ENCODE data around the gene PDE4D.

The PDE4D gene

DNA sequence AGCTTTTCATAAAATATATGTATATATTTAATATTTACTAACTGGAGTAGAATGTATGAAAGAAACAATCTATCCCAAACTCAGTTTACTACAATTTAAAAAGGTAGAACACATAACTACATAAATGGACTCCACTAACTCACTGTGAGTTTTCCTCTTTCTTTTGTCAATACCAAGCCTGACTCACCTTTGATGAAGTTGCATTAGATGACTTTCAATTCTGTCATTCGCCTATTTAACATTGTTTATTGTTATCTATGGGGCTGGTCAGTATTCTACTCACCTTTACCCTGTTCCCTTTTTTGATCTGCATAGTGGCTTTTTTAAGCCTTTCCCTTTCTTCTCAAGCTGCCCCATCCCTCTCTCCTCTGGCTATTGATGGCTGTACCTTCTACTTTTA lies 680.9 kb downstream of the PDE4D start:
- CTCF ChIA-PET: no interaction called here
- DNase-seq (ENCODE audit: extremely low spot score): no peak
- TF ChIP-seq NFRKB (IDR thresholded peaks at IDR 0.05): no peak
- TF ChIP-seq, protein P1, sequence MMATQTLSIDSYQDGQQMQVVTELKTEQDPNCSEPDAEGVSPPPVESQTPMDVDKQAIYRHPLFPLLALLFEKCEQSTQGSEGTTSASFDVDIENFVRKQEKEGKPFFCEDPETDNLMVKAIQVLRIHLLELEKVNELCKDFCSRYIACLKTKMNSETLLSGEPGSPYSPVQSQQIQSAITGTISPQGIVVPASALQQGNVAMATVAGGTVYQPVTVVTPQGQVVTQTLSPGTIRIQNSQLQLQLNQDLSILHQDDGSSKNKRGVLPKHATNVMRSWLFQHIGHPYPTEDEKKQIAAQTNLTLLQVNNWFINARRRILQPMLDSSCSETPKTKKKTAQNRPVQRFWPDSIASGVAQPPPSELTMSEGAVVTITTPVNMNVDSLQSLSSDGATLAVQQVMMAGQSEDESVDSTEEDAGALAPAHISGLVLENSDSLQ (IDR thresholded peaks at IDR 0.05): no peak
- TF ChIP-seq FOXM1 (IDR thresholded peaks at IDR 0.05; ENCODE audit: borderline replicate concordance): no peak
- TF ChIP-seq FOXK2 (IDR thresholded peaks at IDR 0.05): no peak
- TF ChIP-seq ELF4 (IDR thresholded peaks at IDR 0.05): no peak
- no peak for TF ChIP-seq ZNF384 (IDR thresholded peaks at IDR 0.05)
- TF ChIP-seq LEF1 (IDR thresholded peaks at IDR 0.05; ENCODE audit: borderline replicate concordance): no peak
- TF ChIP-seq SP1 (IDR thresholded peaks at IDR 0.05): no peak
- TF ChIP-seq BHLHE40 (IDR thresholded peaks at IDR 0.05; ENCODE audit: borderline replicate concordance): no peak
- no peak for TF ChIP-seq L3MBTL2 (conservative IDR thresholded peaks at IDR 0.05)
- no peak for TF ChIP-seq TARDBP (IDR thresholded peaks at IDR 0.05)
- no peak for TF ChIP-seq FOXA1 (IDR thresholded peaks at IDR 0.05)
- TF ChIP-seq SUZ12 (IDR thresholded peaks at IDR 0.05): no peak
- TF ChIP-seq ARNT (IDR thresholded peaks at IDR 0.05): no peak
- TF ChIP-seq HDGF (IDR thresholded peaks at IDR 0.05; ENCODE audit: borderline replicate concordance): no peak
- POLR2A ChIA-PET: no interaction called here

DNA sequence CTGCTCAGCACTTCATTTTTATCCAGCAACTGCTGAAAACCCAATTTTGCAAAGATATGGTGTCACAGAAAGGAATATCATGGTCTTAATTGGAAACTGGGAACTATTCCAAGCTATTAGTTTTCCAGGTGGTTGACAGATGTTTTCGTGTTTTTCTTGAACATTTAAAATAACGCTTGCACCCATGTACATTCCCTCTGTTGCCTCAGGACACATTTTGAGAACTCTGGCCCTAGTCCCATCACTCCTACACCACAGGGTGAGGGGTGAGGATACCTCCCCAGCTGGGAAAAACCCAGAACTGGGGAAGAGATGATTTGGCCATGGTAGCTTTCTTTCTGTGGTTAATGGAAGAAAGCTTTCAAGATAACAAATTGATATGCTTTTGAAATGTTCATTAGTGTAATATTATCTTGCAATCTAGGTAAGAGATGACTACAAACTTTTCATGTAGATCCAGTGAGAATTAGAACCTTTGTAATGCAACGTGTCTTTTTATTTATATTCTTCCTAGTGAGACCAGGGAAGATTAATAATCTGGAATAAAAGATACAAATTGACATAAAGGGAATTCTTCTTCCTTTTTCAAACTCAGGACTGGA lies 683.7 kb downstream of the PDE4D start:
- DNase-seq (ENCODE audit: extremely low spot score): no peak
- TF ChIP-seq CTBP1 (IDR thresholded peaks at IDR 0.05; ENCODE audit: borderline replicate concordance) (no peak), SP1 (IDR thresholded peaks at IDR 0.05) (no peak), ZNF384 (IDR thresholded peaks at IDR 0.05) (no peak), BHLHE40 (IDR thresholded peaks at IDR 0.05; ENCODE audit: borderline replicate concordance) (no peak), FOXA1 (IDR thresholded peaks at IDR 0.05) (no peak), ELF4 (IDR thresholded peaks at IDR 0.05) (no peak), NFRKB (IDR thresholded peaks at IDR 0.05) (no peak), FOXK2 (IDR thresholded peaks at IDR 0.05) (no peak), L3MBTL2 (conservative IDR thresholded peaks at IDR 0.05) (no peak), FOXM1 (IDR thresholded peaks at IDR 0.05; ENCODE audit: borderline replicate concordance) (no peak), SUZ12 (IDR thresholded peaks at IDR 0.05) (no peak), HDGF (IDR thresholded peaks at IDR 0.05; ENCODE audit: borderline replicate concordance) (no peak), LEF1 (IDR thresholded peaks at IDR 0.05; ENCODE audit: borderline replicate concordance) (no peak), ARNT (IDR thresholded peaks at IDR 0.05) (no peak)
- TF ChIP-seq, protein P1 (IDR thresholded peaks at IDR 0.05): no peak
- ChIA-PET POLR2A (no interaction called here), CTCF (no interaction called here)

DNA sequence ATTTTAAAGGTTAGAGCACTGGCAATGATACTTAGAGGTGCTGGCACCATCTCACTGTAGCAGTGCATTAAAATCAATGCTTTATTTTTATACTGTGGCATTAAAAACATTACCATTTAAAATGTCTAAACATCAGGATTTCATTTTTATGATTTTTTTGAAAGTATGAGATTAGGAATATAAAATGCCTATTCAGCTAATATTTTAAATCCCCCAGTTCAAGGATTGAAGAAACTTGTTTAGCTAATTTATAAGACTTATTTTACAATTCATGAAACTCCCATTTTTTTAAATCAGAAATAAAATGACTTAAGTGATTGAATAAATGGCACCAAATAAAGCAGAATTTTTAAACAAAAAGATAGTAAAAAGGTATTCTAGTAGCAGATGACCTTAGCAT lies 685.1 kb downstream of the PDE4D start:
- no peak for DNase-seq (ENCODE audit: extremely low spot score)
- ChIA-PET POLR2A (no interaction called here), CTCF (no interaction called here)
- TF ChIP-seq SUZ12 (IDR thresholded peaks at IDR 0.05) (no peak), FOXM1 (IDR thresholded peaks at IDR 0.05; ENCODE audit: borderline replicate concordance) (no peak), ELF4 (IDR thresholded peaks at IDR 0.05) (no peak), SP1 (IDR thresholded peaks at IDR 0.05) (no peak)
- TF ChIP-seq, protein P1 (IDR thresholded peaks at IDR 0.05): no peak

GRCh38 chr5:59207401-59207800 lies 686.1 kb downstream of the PDE4D start:
- TF ChIP-seq FOXK2 (IDR thresholded peaks at IDR 0.05) (no peak), FOXA1 (IDR thresholded peaks at IDR 0.05) (no peak), CTBP1 (IDR thresholded peaks at IDR 0.05; ENCODE audit: borderline replicate concordance) (no peak), L3MBTL2 (conservative IDR thresholded peaks at IDR 0.05) (no peak), FOXM1 (IDR thresholded peaks at IDR 0.05; ENCODE audit: borderline replicate concordance) (no peak)
- DNase-seq (ENCODE audit: extremely low spot score): no peak
- ChIA-PET CTCF (no interaction called here), POLR2A (no interaction called here)

DNA sequence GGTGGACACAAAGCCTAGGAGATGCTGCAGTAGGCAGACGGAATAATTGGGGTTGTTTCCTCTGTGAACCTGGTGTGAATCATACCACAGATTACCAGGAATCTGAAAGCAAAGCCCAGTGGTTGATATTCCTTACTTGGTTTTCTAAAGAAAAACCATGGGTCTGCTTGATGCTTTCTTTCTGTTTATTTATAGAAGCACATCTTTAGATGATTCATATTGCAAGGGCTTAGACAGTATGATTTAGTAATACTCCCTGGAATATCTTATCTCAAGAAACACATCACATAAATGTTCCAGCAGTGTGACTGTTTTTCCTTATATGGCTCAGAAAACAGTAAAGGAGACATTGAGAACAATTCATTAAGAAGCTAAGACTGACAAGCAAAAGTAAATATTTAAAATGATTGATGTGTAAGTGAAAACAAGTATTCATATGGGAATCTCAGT lies 687.4 kb downstream of the PDE4D start:
- POLR2A ChIA-PET: no interaction called here
- CTCF ChIA-PET: no interaction called here
- TF ChIP-seq ZNF384 (IDR thresholded peaks at IDR 0.05) (no peak), LEF1 (IDR thresholded peaks at IDR 0.05; ENCODE audit: borderline replicate concordance) (no peak), L3MBTL2 (conservative IDR thresholded peaks at IDR 0.05) (no peak), FOXM1 (IDR thresholded peaks at IDR 0.05; ENCODE audit: borderline replicate concordance) (no peak), SP1 (IDR thresholded peaks at IDR 0.05) (no peak), BHLHE40 (IDR thresholded peaks at IDR 0.05; ENCODE audit: borderline replicate concordance) (no peak), CTBP1 (IDR thresholded peaks at IDR 0.05; ENCODE audit: borderline replicate concordance) (no peak)
- TF ChIP-seq, protein P1 (IDR thresholded peaks at IDR 0.05): peak; percentile 50
- no peak for DNase-seq (ENCODE audit: extremely low spot score)

GRCh38 chr5:59204114-59204897 lies 689.2 kb downstream of the PDE4D start:
- ChIA-PET POLR2A (no interaction called here), CTCF (no interaction called here)
- no peak for DNase-seq (ENCODE audit: extremely low spot score)
- TF ChIP-seq HDGF (IDR thresholded peaks at IDR 0.05; ENCODE audit: borderline replicate concordance) (no peak), CTBP1 (IDR thresholded peaks at IDR 0.05; ENCODE audit: borderline replicate concordance) (no peak), FOXK2 (IDR thresholded peaks at IDR 0.05) (no peak), SP1 (IDR thresholded peaks at IDR 0.05) (no peak), LEF1 (IDR thresholded peaks at IDR 0.05; ENCODE audit: borderline replicate concordance) (no peak), NFRKB (IDR thresholded peaks at IDR 0.05) (no peak), FOXM1 (IDR thresholded peaks at IDR 0.05; ENCODE audit: borderline replicate concordance) (no peak), TARDBP (IDR thresholded peaks at IDR 0.05) (no peak), BHLHE40 (IDR thresholded peaks at IDR 0.05; ENCODE audit: borderline replicate concordance) (no peak), ARNT (IDR thresholded peaks at IDR 0.05) (no peak), FOXA1 (IDR thresholded peaks at IDR 0.05) (no peak)
- TF ChIP-seq, protein P1 (IDR thresholded peaks at IDR 0.05): no peak

All from HEK293T (cell line).